ENCODE data around the gene CFAP90. TPM values are rescaled to one million over a fixed set of nuclear protein-coding genes. Genes with fewer than 3 reads are reported as not detected.

Gene CFAP90
- total RNA-seq, 1 experiment from 2014 or later, result 0.58 TPM

- peak within 1 kb of the TSS; percentile 93 for H3K9ac ChIP-seq (ENCODE audit: low read length)
- DNase-seq, result peak; percentile 97
- intact Hi-C loops (cut with micrococcal nuclease), result loop anchor here (10.0 kb wide), 1 partner anchor 1104 kb away; no protein-coding TSS in a partner anchor
- ChIA-PET CTCF (interaction anchor here (0.6 kb wide), 1 partner anchor 18 kb away, joined by 10 read pairs; the partner anchor contains the start of gene CFAP90), POLR2A (ENCODE audit: unreplicated experiment) (interaction anchor here (0.7 kb wide), 1 partner anchor 93 kb away, joined by 8 read pairs; no protein-coding TSS in a partner anchor)
- BruUV-seq (replicated peaks), result no TSS peak
- H3K27me3 ChIP-seq (ENCODE audit: low read length), result no peaks in the 10 kb centered on the region
- H3F3A ChIP-seq (ENCODE audit: low read length, unreplicated experiment), result no peaks in the 10 kb centered on the region
- H3K9me2 ChIP-seq (replicated peaks; ENCODE audit: low read length), result no peaks in the 10 kb centered on the region
- H3K27ac ChIP-seq (ENCODE audit: low read length), result peak within 1 kb of the TSS; percentile 23
- H3K4me3 ChIP-seq (ENCODE audit: low read length), result peak within 1 kb of the TSS; percentile 88
- peak within 1 kb of the TSS; percentile 93 for H2AFZ ChIP-seq (ENCODE audit: low read length)
- peaks cover 76% of the 10 kb centered on the region for H3K79me2 ChIP-seq (ENCODE audit: low read length)
- peak within 1 kb of the TSS; percentile 90 for H3K4me2 ChIP-seq (ENCODE audit: low read length)
- H3K9me3 ChIP-seq (ENCODE audit: low read length), result no peaks in the 10 kb centered on the region
- H3K36me3 ChIP-seq (ENCODE audit: low read depth, low read length), result peaks cover 33% of the 10 kb centered on the region
- ATAC-seq, result peak; percentile 100
- TF ChIP-seq EZH2 (IDR thresholded peaks at IDR 0.05; ENCODE audit: low read length, unreplicated experiment) (no peak), EZH2phosphoT487 (IDR thresholded peaks at IDR 0.05; ENCODE audit: borderline replicate concordance, low read length) (no peak)
- TF ChIP-seq, protein P1, sequence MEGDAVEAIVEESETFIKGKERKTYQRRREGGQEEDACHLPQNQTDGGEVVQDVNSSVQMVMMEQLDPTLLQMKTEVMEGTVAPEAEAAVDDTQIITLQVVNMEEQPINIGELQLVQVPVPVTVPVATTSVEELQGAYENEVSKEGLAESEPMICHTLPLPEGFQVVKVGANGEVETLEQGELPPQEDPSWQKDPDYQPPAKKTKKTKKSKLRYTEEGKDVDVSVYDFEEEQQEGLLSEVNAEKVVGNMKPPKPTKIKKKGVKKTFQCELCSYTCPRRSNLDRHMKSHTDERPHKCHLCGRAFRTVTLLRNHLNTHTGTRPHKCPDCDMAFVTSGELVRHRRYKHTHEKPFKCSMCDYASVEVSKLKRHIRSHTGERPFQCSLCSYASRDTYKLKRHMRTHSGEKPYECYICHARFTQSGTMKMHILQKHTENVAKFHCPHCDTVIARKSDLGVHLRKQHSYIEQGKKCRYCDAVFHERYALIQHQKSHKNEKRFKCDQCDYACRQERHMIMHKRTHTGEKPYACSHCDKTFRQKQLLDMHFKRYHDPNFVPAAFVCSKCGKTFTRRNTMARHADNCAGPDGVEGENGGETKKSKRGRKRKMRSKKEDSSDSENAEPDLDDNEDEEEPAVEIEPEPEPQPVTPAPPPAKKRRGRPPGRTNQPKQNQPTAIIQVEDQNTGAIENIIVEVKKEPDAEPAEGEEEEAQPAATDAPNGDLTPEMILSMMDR (conservative IDR thresholded peaks at IDR 0.05; ENCODE audit: low read depth, low read length), result no peak
- peaks cover 22% of the 10 kb centered on the region for H3K4me1 ChIP-seq (ENCODE audit: insufficient read depth, low read length)
- H4K20me1 ChIP-seq (ENCODE audit: low read length), result peaks cover 23% of the 10 kb centered on the region
Observed at GRCh38 chr5:7868773-7869473, 18.0 kb upstream of the CFAP90 start, which contains the start of the genes FASTKD3 and MTRR. Gene FASTKD3, minus strand, starts transcription at chr5:7869031. Its CDS starts 948 bp downstream, at chr5:7868083. Gene MTRR, plus strand, starts transcription at chr5:7869148. Its CDS starts 1,647 bp downstream, at chr5:7870795.

- peaks cover 22% of the 10 kb centered on the region for H3K4me1 ChIP-seq (ENCODE audit: insufficient read depth, low read length)
- H3K9ac ChIP-seq (ENCODE audit: low read length), result peak overlapping the region; percentile 93
- peak overlapping the region; percentile 88 for H3K4me3 ChIP-seq (ENCODE audit: low read length)
- DNase-seq (no peak), ATAC-seq (peak; percentile 3)
- H3K36me3 ChIP-seq (ENCODE audit: low read depth, low read length), result peaks cover 34% of the 10 kb centered on the region
- intact Hi-C loops (cut with micrococcal nuclease), result loop anchor here (10.0 kb wide), 1 partner anchor 1104 kb away; no protein-coding TSS in a partner anchor
- TF ChIP-seq EZH2phosphoT487 (IDR thresholded peaks at IDR 0.05; ENCODE audit: borderline replicate concordance, low read length) (no peak), EZH2 (IDR thresholded peaks at IDR 0.05; ENCODE audit: low read length, unreplicated experiment) (no peak)
- TF ChIP-seq, protein P1 (conservative IDR thresholded peaks at IDR 0.05; ENCODE audit: low read depth, low read length), result no peak
- ChIA-PET POLR2A (ENCODE audit: unreplicated experiment) (interaction anchor here (0.7 kb wide), 1 partner anchor 92 kb away, joined by 8 read pairs; no protein-coding TSS in a partner anchor), CTCF (no interaction called here)
- peak overlapping the region; percentile 93 for H2AFZ ChIP-seq (ENCODE audit: low read length)
- H3K79me2 ChIP-seq (ENCODE audit: low read length), result peaks cover 71% of the 10 kb centered on the region
- peaks cover 23% of the 10 kb centered on the region for H4K20me1 ChIP-seq (ENCODE audit: low read length)
- H3K9me3 ChIP-seq (ENCODE audit: low read length), result no peaks in the 10 kb centered on the region
- no peak overlapping the region for H3K27ac ChIP-seq (ENCODE audit: low read length)
- TSS peak; percentile 44 for BruUV-seq (replicated peaks)
- H3K4me2 ChIP-seq (ENCODE audit: low read length), result peak overlapping the region; percentile 90
- H3K9me2 ChIP-seq (replicated peaks; ENCODE audit: low read length), result no peaks in the 10 kb centered on the region
- no peaks in the 10 kb centered on the region for H3F3A ChIP-seq (ENCODE audit: low read length, unreplicated experiment)
- no peaks in the 10 kb centered on the region for H3K27me3 ChIP-seq (ENCODE audit: low read length)
Observed at GRCh38 chr5:7868427-7868772, 17.5 kb upstream of the CFAP90 start.

DNA sequence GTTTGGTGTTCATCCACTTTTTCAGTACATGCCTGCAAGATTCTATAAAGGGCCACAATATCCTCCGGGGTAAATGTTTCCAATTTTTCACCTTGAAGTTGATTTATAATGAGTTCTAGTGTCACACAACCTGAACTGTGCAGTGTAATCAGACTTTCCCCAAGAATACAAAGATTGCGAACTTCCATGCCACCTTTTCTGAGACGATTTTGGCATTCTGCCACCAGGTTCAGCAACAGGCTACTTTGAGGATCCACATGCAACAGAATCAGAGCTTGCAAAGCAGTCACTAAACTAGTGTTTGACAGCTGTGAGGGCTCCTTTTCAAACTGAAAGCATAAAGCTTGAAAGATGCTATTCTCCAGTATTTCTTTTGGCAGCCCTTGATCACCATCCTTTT is 16.3 kb upstream of the CFAP90 start:
- Histone ChIP-seq H3K36me3 (ENCODE audit: low read depth, low read length) (peaks cover 31% of the 10 kb centered on the region), H4K20me1 (ENCODE audit: low read length) (peaks cover 23% of the 10 kb centered on the region), H3K4me2 (ENCODE audit: low read length) (peak overlapping the region; percentile 90; the same call in 1 of the 2 replicates), H3K9me3 (ENCODE audit: low read length) (no peaks in the 10 kb centered on the region), H3K27me3 (ENCODE audit: low read length) (no peaks in the 10 kb centered on the region), H3K9me2 (replicated peaks; ENCODE audit: low read length) (no peaks in the 10 kb centered on the region), H3K79me2 (ENCODE audit: low read length) (peaks cover 60% of the 10 kb centered on the region), H3F3A (ENCODE audit: low read length, unreplicated experiment) (no peaks in the 10 kb centered on the region), H3K4me1 (ENCODE audit: insufficient read depth, low read length) (peaks cover 22% of the 10 kb centered on the region), H3K9ac (ENCODE audit: low read length) (no peak overlapping the region), H3K27ac (ENCODE audit: low read length) (no peak overlapping the region), H2AFZ (ENCODE audit: low read length) (no peak overlapping the region), H3K4me3 (ENCODE audit: low read length) (no peak overlapping the region)
- no peak for TF ChIP-seq EZH2 (IDR thresholded peaks at IDR 0.05; ENCODE audit: low read length, unreplicated experiment)
- TF ChIP-seq EZH2phosphoT487 (IDR thresholded peaks at IDR 0.05; ENCODE audit: borderline replicate concordance, low read length), result no peak
- TF ChIP-seq, protein P1 (conservative IDR thresholded peaks at IDR 0.05; ENCODE audit: low read depth, low read length), result no peak
- no peak for ATAC-seq
- CTCF ChIA-PET, result no interaction called here
- POLR2A ChIA-PET (ENCODE audit: unreplicated experiment), result no interaction called here
- no peak for DNase-seq
- BruUV-seq (replicated peaks), result no TSS peak
- intact Hi-C loops (cut with micrococcal nuclease), result loop anchor here (10.0 kb wide), 1 partner anchor 1102 kb away; no protein-coding TSS in a partner anchor

Data from PC-3 (cell line).